HEK293T (cell line): ENCODE data around the gene S100A3.

Experiments used
- ARNT ChIP-seq: fragments of 450-650 bp; IDR thresholded peaks from 2 replicates; pipeline ENCODE4 v1.6.1; 2017; ENCODE audit warnings: mild to moderate bottlenecking
- BHLHE40 ChIP-seq: fragments of 450-650 bp; IDR thresholded peaks from 2 replicates; pipeline ENCODE4 v1.6.1; 2016; ENCODE audit warnings: mild to moderate bottlenecking, moderate library complexity, borderline replicate concordance
- ELF4 ChIP-seq: fragments of 450-650 bp; IDR thresholded peaks from 2 replicates; pipeline ENCODE4 v1.6.1; 2017; ENCODE audit warnings: antibody characterized with exemption
- FOXA1 ChIP-seq: fragments of 450-650 bp; IDR thresholded peaks from 2 replicates; pipeline ENCODE4 v1.6.1; 2016; ENCODE audit warnings: mild to moderate bottlenecking
- FOXM1 ChIP-seq: fragments of 450-650 bp; IDR thresholded peaks from 2 replicates; pipeline ENCODE4 v1.6.1; 2017; ENCODE audit warnings: mild to moderate bottlenecking, borderline replicate concordance
- HDGF ChIP-seq: fragments of 450-650 bp; IDR thresholded peaks from 2 replicates; pipeline ENCODE4 v1.6.1; 2017; ENCODE audit warnings: antibody characterized with exemption, borderline replicate concordance
- L3MBTL2 ChIP-seq: fragments of 450-650 bp; conservative IDR thresholded peaks from 2 replicates; pipeline ENCODE4 v1.6.1; 2016; ENCODE audit warnings: mild to moderate bottlenecking
- SP1 ChIP-seq: fragments of 450-650 bp; IDR thresholded peaks from 2 replicates; pipeline ENCODE4 v1.6.1; 2017
- SUZ12 ChIP-seq: fragments of 450-650 bp; IDR thresholded peaks from 2 replicates; pipeline ENCODE4 v1.6.1; 2016; ENCODE audit warnings: mild to moderate bottlenecking
- TARDBP ChIP-seq: fragments of 450-650 bp; IDR thresholded peaks from 2 replicates; pipeline ENCODE4 v1.6.1; 2016

DNA sequence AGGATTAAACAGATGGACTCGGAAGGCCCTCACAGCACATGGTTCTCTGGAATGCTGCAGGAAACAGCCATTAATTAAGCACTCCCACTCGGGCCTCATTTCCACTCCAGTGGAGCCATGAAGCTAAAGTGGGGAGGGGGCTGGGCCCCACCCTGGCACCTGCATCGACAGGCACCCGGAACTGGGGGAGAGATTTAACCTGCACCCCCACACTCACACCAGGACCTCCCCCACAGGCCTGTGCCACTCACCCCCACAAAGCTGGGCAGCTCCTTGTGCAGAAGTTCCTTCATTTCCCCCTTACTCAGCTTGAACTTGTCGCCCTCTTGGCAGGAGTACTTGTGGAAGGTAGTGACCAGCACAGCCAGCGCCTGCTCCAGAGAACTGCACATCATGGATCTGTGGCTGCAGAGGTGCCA lies 14.4 kb upstream of the S100A3 start:
- no peak for TF ChIP-seq BHLHE40
- TF ChIP-seq ELF4 = no peak
- no peak for TF ChIP-seq ARNT
- TF ChIP-seq L3MBTL2 = no peak
- TF ChIP-seq HDGF = no peak
- TF ChIP-seq FOXA1 = no peak
- no peak for TF ChIP-seq TARDBP
- TF ChIP-seq FOXM1 = no peak
- no peak for TF ChIP-seq SUZ12
- no peak for TF ChIP-seq SP1
